B cell (primary cell): ENCODE data around the gene BRI3BP. TPM values are rescaled to one million over a fixed set of nuclear protein-coding genes. Genes with fewer than 3 reads are reported as not detected.

Experiments
- ATAC-seq: fragments of 200-7000 bp; cut with Tn5 transposase; one replicate; pipeline ENCODE4 v1.10.0; 2021; ENCODE audit warnings: low read depth, mild to moderate bottlenecking, moderate number of reproducible peaks, moderate library complexity
- CTCF ChIA-PET: fragments of 350-600 bp; sonication (Branson Sonifier 250); formaldehyde crosslinking; loops from one replicate; lab custom pipeline; 2021; ENCODE audit warnings: antibody characterized with exemption, inconsistent platforms; lab: Charles Lee
- POLR2A ChIA-PET: fragments of 350-600 bp; sonication (Branson Sonifier 250); formaldehyde crosslinking; loops from one replicate; lab custom pipeline; 2021; ENCODE audit warnings: antibody characterized with exemption; lab: Charles Lee
- DNase-seq: peaks from one replicate; pipeline ENCODE4 v3.0.0; 2013
- H2AFZ ChIP-seq: 2 replicates; pipeline ENCODE4 v1.6.1; 2012; ENCODE audit warnings: mild to moderate bottlenecking, low read depth, low read length; ENCODE audit not compliant: insufficient read depth, poor library complexity, severe bottlenecking
- H3K27ac ChIP-seq, 2 donors: 1 replicate in 1 of 2; 2 replicates in 1 of 2; pipeline ENCODE4 v1.5.1; 2012 to 2013; ENCODE audit warnings: low read length in 2 of 2, mild to moderate bottlenecking in 2 of 2, moderate library complexity in 1 of 2
- H3K27me3 ChIP-seq, 4 experiments: fragments of 200-600 bp in 1 of 4; sonication (generic) in 1 of 4; replicated peaks in 1 of 4; 1 replicate in 2 of 4; 2 replicates in 2 of 4; pipeline versions ENCODE4 v1.6.1 to v1.7.0; 2013 to 2016; ENCODE audit warnings: low read length in 3 of 4, mild to moderate bottlenecking in 2 of 4, mixed read lengths in 1 of 4, moderate library complexity in 1 of 4; ENCODE audit not compliant: insufficient read depth in 4 of 4, control insufficient read depth in 3 of 4; ENCODE audit errors: control extremely low read depth in 1 of 4
- H3K36me3 ChIP-seq, 2 experiments: replicated peaks in 1 of 2; 1 replicate in 1 of 2; 2 replicates in 1 of 2; pipeline versions ENCODE4 v1.6.1 to v1.7.1; 2013; ENCODE audit warnings: low read length in 1 of 2; ENCODE audit not compliant: insufficient read depth in 2 of 2, control insufficient read depth in 1 of 2; ENCODE audit errors: control extremely low read depth in 1 of 2, extremely low read depth in 1 of 2
- H3K4me1 ChIP-seq, 2 donors: fragments of 200-600 bp in 1 of 2; sonication (generic) in 1 of 2; 1 replicate in 1 of 2; 2 replicates in 1 of 2; pipeline versions ENCODE4 v1.5.1 to v1.6.1; 2013 to 2017; ENCODE audit warnings: low read length in 2 of 2; ENCODE audit not compliant: control insufficient read depth in 2 of 2, insufficient read depth in 2 of 2
- H3K4me2 ChIP-seq: replicated peaks from 2 replicates; pipeline ENCODE3; 2012; ENCODE audit warnings: mild to moderate bottlenecking, low read depth, low read length; ENCODE audit not compliant: poor library complexity, severe bottlenecking
- H3K4me3 ChIP-seq, 5 experiments: fragments of 200-600 bp in 1 of 5; sonication (generic) in 1 of 5; 1 replicate in 3 of 5; 2 replicates in 2 of 5; pipeline versions ENCODE4 v1.5.1 to v1.7.0; 2011 to 2016; ENCODE audit warnings: low read length in 4 of 5, mild to moderate bottlenecking in 4 of 5, low read depth in 2 of 5, control low read depth in 1 of 5, moderate library complexity in 1 of 5; ENCODE audit not compliant: insufficient read depth in 1 of 5; ENCODE audit errors: control extremely low read depth in 1 of 5, extremely low read depth in 1 of 5
- H3K79me2 ChIP-seq: fragments of 200-600 bp; sonication (generic); one replicate; pipeline ENCODE4 v1.6.0; 2016; ENCODE audit warnings: low read length; ENCODE audit not compliant: control insufficient read depth, insufficient read depth
- H3K9ac ChIP-seq: fragments of 200-600 bp; sonication (generic); 2 replicates; pipeline ENCODE4 v1.6.1; 2017; ENCODE audit warnings: mild to moderate bottlenecking, low read length, moderate library complexity
- H3K9me3 ChIP-seq, 3 donors: one replicate each; pipeline versions ENCODE4 v1.6.1 to v1.7.1; 2013; ENCODE audit warnings: low read length in 2 of 3; ENCODE audit not compliant: control insufficient read depth in 2 of 3, insufficient read depth in 1 of 3; ENCODE audit errors: control extremely low read depth in 1 of 3
- H4K20me1 ChIP-seq: 2 replicates; pipeline ENCODE4 v1.6.0; 2012; ENCODE audit warnings: mild to moderate bottlenecking, low read length; ENCODE audit not compliant: insufficient read depth, control insufficient read depth, poor library complexity, severe bottlenecking
- H3K27ac Mint-ChIP-seq: one replicate; pipeline ENCODE4 v1.8.0; 2021; ENCODE audit warnings: mixed read lengths
- H3K27me3 Mint-ChIP-seq: one replicate; pipeline ENCODE4 v1.8.0; 2021; ENCODE audit warnings: mixed read lengths
- H3K4me1 Mint-ChIP-seq: one replicate; pipeline ENCODE4 v1.8.0; 2021; ENCODE audit warnings: mixed read lengths
- H3K4me3 Mint-ChIP-seq: one replicate; pipeline ENCODE4 v1.8.0; 2021; ENCODE audit warnings: mixed read lengths
- H3K9me3 Mint-ChIP-seq: one replicate; pipeline ENCODE4 v1.8.0; 2022; ENCODE audit warnings: mixed read lengths; ENCODE audit not compliant: insufficient read depth
- EZH2 ChIP-seq: IDR thresholded peaks from 2 replicates; pipeline ENCODE4 v1.6.1; 2012; ENCODE audit warnings: borderline replicate concordance, low read depth, mild to moderate bottlenecking, moderate library complexity, low read length; ENCODE audit not compliant: insufficient read depth, poor library complexity, severe bottlenecking
- WGBS: methylation state at CpG from one replicate; pipeline ENCODE4 v1.1.5; 2013; ENCODE audit warnings: missing lambda C conversion rate; ENCODE audit not compliant: insufficient coverage; 5-methylcytosine and 5-hydroxymethylcytosine counted together
- intact Hi-C: fragments of 100-400 bp; cut with micrococcal nuclease; formaldehyde crosslinking; loops from one replicate; pipeline ENCODE4 v1.10.0; 2022
- polyA plus RNA-seq: library from polyadenylated mRNA; depleted of rRNA; stranded (reverse); fragments of >200 nt; gene quantifications from 2 replicates; pipeline ENCODE4 v1.2.3, GENCODE V29; 2012
- total RNA-seq, 2 donors: library from RNA; stranded (reverse); fragments of 120-200 nt in 1 of 2; gene quantifications; 1 replicate in 1 of 2; 2 replicates in 1 of 2; pipeline versions ENCODE4 v1.2.3 to v1.2.4, GENCODE V29; 2013 to 2022
- TF ChIP-seq, protein P1 (sequence below): fragments of 200-600 bp; IDR thresholded peaks from one replicate; pipeline ENCODE4 v1.8.0; 2022; ENCODE audit warnings: antibody characterized with exemption, mild to moderate bottlenecking

Gene BRI3BP
- total and polyA plus RNA-seq, 2 donors (not counting 1 experiment from before 2014, with no cell fraction given), result 5.2 to 14.3 TPM

DNA sequence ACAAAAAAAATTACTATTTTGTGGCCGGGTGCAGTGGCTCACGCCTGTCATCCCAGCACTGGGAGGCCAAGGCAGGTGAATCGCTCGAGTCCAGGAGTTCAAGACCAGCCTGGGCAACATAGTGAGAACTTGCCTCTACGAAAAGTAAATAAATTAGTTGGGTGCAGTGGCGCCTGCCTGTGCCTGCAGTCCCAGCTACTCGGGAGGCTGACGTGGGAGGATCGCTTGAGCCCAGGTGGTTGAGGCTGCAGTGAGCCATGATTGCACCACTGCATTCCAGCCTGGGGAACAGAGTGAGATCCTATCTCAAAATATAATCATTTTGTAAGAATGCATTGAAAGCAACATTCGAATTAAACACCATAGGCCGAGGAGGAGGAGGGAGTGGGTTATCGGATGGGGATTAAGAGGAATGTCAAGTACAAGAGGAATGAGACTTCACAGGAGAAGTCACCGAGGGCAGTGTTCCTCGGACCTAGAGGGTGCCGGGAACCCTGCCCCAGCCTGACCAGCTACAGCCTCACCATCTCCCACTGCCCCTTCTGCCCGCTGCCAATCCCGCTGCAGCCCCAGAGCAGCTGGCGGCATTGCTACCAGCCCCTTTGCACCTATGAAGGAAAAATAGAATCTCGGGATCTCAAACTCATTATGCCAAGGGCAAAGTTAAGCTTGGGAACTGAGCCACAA lies 39.2 kb downstream of the BRI3BP start:
- peaks cover 5% of the 10 kb centered on the region for H3K4me1 Mint-ChIP-seq
- H3K79me2 ChIP-seq, result no peaks in the 10 kb centered on the region
- DNase-seq, result no peak
- ATAC-seq, result no peak
- H3K9me3 Mint-ChIP-seq, result peaks cover 3% of the 10 kb centered on the region
- H3K27me3 Mint-ChIP-seq, result no peaks in the 10 kb centered on the region
- CTCF ChIA-PET, result no interaction called here
- no peak overlapping the region for H3K4me2 ChIP-seq
- H3K9ac ChIP-seq, result no peak overlapping the region
- H2AFZ ChIP-seq, result no peak overlapping the region
- H3K36me3 ChIP-seq, result peaks cover 0 to 4% of the 10 kb centered on the region in 2 experiments
- no peaks in the 10 kb centered on the region for H3K27me3 ChIP-seq
- H3K27ac ChIP-seq, result no peak overlapping the region
- no peaks in the 10 kb centered on the region for H4K20me1 ChIP-seq
- TF ChIP-seq, protein P1, sequence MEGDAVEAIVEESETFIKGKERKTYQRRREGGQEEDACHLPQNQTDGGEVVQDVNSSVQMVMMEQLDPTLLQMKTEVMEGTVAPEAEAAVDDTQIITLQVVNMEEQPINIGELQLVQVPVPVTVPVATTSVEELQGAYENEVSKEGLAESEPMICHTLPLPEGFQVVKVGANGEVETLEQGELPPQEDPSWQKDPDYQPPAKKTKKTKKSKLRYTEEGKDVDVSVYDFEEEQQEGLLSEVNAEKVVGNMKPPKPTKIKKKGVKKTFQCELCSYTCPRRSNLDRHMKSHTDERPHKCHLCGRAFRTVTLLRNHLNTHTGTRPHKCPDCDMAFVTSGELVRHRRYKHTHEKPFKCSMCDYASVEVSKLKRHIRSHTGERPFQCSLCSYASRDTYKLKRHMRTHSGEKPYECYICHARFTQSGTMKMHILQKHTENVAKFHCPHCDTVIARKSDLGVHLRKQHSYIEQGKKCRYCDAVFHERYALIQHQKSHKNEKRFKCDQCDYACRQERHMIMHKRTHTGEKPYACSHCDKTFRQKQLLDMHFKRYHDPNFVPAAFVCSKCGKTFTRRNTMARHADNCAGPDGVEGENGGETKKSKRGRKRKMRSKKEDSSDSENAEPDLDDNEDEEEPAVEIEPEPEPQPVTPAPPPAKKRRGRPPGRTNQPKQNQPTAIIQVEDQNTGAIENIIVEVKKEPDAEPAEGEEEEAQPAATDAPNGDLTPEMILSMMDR, result no peak
- no peak for TF ChIP-seq EZH2
- H3K4me3 Mint-ChIP-seq, result no peak overlapping the region
- no peaks in the 10 kb centered on the region for H3K4me1 ChIP-seq
- no peak overlapping the region for H3K4me3 ChIP-seq
- WGBS, result 96% methylated on average over 15 of the region's 19 CpGs
- peaks cover 0 to 9% (median 5%) of the 10 kb centered on the region in 3 donors for H3K9me3 ChIP-seq
- H3K27ac Mint-ChIP-seq, result no peak overlapping the region
- POLR2A ChIA-PET, result no interaction called here
- intact Hi-C loops, result no loop called here

DNA sequence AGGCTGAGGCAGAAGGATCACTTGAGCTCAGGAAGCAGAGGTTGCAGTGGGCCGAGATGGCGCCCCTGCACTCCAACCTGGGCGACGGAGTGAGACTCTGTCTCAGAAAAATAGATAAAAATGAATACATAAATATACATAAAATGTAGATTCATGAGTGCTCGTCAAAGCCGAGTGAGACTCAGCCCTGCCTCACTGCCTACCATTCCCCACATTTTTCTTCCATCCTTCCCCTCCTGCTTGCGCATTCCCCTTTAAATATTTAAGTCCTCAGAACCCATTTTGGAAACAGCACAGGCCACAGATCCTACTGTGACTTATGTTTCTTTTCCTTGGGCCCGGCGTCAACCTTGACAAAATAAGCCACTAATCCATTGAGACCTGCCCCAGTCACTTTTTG lies 39.8 kb downstream of the BRI3BP start:
- ChIA-PET POLR2A (no interaction called here), CTCF (no interaction called here)
- peaks cover 0 to 4% of the 10 kb centered on the region in 2 experiments for H3K36me3 ChIP-seq
- H3K4me2 ChIP-seq, result no peak overlapping the region
- H3K27me3 ChIP-seq, result no peaks in the 10 kb centered on the region
- intact Hi-C loops, result no loop called here
- no peaks in the 10 kb centered on the region for H4K20me1 ChIP-seq
- H3K27ac ChIP-seq, result no peak overlapping the region
- H3K9ac ChIP-seq, result no peak overlapping the region
- H3K27me3 Mint-ChIP-seq, result no peaks in the 10 kb centered on the region
- H3K27ac Mint-ChIP-seq, result no peak overlapping the region
- no peaks in the 10 kb centered on the region for H3K4me1 ChIP-seq
- WGBS, result 96% methylated on average over 3 of the region's 9 CpGs
- peaks cover 0 to 9% (median 5%) of the 10 kb centered on the region in 3 donors for H3K9me3 ChIP-seq
- no peak overlapping the region for H3K4me3 ChIP-seq
- H3K79me2 ChIP-seq, result no peaks in the 10 kb centered on the region
- DNase-seq (no peak), ATAC-seq (no peak)
- H3K9me3 Mint-ChIP-seq, result peaks cover 3% of the 10 kb centered on the region
- H3K4me3 Mint-ChIP-seq, result no peak overlapping the region
- H2AFZ ChIP-seq, result no peak overlapping the region
- H3K4me1 Mint-ChIP-seq, result peaks cover 5% of the 10 kb centered on the region
- no peak for TF ChIP-seq EZH2
- TF ChIP-seq, protein P1, result no peak
